Mammary epithelial cell (primary cell): Measurements from ENCODE around the gene B4GALNT4.

Experiments used
- CTCF ChIP-seq, 2 donors: IDR thresholded peaks in 1 of 2; conservative IDR thresholded peaks in 1 of 2; 2 replicates each; pipeline ENCODE4 v1.5.1; 2011 to 2012; ENCODE audit warnings: inconsistent platforms in 2 of 2, low read length in 2 of 2, mild to moderate bottlenecking in 2 of 2, control low read depth in 1 of 2, low read depth in 1 of 2; ENCODE audit not compliant: insufficient read depth in 1 of 2; ENCODE audit errors: extremely low read depth in 1 of 2
- EZH2 ChIP-seq: IDR thresholded peaks from 2 replicates; pipeline ENCODE4 v1.6.1; 2012; ENCODE audit warnings: low read length, inconsistent platforms, borderline replicate concordance

- TF ChIP-seq CTCF (conservative IDR thresholded peaks at IDR 0.05 in 1 of 2, IDR thresholded peaks at IDR 0.05 in 1 of 2; ENCODE audit: extremely low read depth in 1 of 2, insufficient read depth in 1 of 2, low read depth in 1 of 2, low read length in 2 of 2) (no peak), EZH2 (no peak)
These were observed 16.5 kb downstream of the B4GALNT4 start for GRCh38 chr11:385594-386351.
